ENCODE data around the gene NTN5. TPM values are rescaled to one million over a fixed set of nuclear protein-coding genes. Genes with fewer than 3 reads are reported as not detected.
A peak's percentile ranks its signal among the peaks of the same experiment; 100 is the strongest.

NTN5 gene
- total RNA-seq, 2 experiments from 2014 or later = 0.16 to 0.53 TPM

DNA sequence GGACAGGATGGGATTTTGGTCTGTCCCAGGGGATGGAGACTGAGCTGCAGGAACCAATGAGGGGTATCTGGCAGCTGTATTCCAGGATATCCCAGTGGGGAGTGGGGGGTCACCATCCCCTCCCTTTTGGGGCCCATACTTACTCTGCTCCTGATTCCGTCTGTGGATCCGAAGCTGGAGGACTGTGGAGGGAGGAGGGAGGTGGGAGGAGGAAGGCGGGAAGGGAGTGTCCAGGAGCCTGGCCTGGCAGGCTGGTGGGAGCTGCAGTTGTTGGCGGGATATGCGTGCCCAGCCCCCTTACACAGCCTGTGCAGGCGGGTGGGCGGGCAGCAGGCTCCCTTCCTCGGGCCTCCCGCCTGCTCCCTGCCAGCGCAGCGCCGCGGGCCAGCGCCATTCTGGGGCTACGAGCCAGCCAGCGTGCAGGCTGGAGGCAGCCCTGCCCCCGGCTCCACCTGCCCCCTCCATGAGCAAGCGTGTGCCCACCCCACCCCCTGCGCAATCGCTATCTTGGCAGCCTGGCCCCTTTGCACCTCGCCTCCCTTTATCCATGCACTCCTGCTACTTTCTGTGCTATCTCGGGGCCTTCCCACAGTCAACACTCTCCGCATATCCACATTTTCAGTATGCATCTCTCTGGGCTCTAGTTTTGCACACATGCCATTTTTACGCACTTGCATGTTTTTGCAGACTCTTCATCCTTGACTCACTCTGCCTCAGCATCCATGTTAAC is 43.9 kb upstream of the NTN5 start:
- H4K20me1 ChIP-seq (ENCODE audit: insufficient read depth, low read length) = no peaks in the 10 kb centered on the region
- H2AFZ ChIP-seq (ENCODE audit: low read length) = no peak overlapping the region
- H3K27ac ChIP-seq (ENCODE audit: low read depth, low read length, poor library complexity, severe bottlenecking) = no peak overlapping the region
- ChIA-PET CTCF (ENCODE audit: unreplicated experiment) (no interaction called here), POLR2A (interaction anchor here (1.3 kb wide), 1 partner anchor 9 kb away, joined by 6 read pairs; no protein-coding TSS in a partner anchor)
- H3K4me2 ChIP-seq (ENCODE audit: low read length) = no peak overlapping the region
- no peaks in the 10 kb centered on the region for H3K36me3 ChIP-seq (ENCODE audit: insufficient read depth, low read length)
- no peaks in the 10 kb centered on the region for H3K79me2 ChIP-seq (ENCODE audit: insufficient read depth, low read depth, low read length)
- no peak for TF ChIP-seq EZH2phosphoT487 (IDR thresholded peaks at IDR 0.05; ENCODE audit: borderline replicate concordance, low read depth, low read length)
- TF ChIP-seq, protein P1, sequence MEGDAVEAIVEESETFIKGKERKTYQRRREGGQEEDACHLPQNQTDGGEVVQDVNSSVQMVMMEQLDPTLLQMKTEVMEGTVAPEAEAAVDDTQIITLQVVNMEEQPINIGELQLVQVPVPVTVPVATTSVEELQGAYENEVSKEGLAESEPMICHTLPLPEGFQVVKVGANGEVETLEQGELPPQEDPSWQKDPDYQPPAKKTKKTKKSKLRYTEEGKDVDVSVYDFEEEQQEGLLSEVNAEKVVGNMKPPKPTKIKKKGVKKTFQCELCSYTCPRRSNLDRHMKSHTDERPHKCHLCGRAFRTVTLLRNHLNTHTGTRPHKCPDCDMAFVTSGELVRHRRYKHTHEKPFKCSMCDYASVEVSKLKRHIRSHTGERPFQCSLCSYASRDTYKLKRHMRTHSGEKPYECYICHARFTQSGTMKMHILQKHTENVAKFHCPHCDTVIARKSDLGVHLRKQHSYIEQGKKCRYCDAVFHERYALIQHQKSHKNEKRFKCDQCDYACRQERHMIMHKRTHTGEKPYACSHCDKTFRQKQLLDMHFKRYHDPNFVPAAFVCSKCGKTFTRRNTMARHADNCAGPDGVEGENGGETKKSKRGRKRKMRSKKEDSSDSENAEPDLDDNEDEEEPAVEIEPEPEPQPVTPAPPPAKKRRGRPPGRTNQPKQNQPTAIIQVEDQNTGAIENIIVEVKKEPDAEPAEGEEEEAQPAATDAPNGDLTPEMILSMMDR (conservative IDR thresholded peaks at IDR 0.05; ENCODE audit: low read length) = no peak
- BruUV-seq (replicated peaks) = no TSS peak
- H3K4me3 ChIP-seq (ENCODE audit: low read depth, low read length, poor library complexity, severe bottlenecking) = no peak overlapping the region
- no peaks in the 10 kb centered on the region for H3K9me3 ChIP-seq (ENCODE audit: low read length)
- H3K4me1 ChIP-seq (ENCODE audit: insufficient read depth, low read length, poor library complexity, severe bottlenecking) = peaks cover 31% of the 10 kb centered on the region
- DNase-seq (ENCODE audit: low spot score) = no peak
- H3K9me2 ChIP-seq (ENCODE audit: insufficient read depth, low read length) = no peaks in the 10 kb centered on the region
- intact Hi-C loops (cut with micrococcal nuclease; ENCODE audit: unreplicated experiment) = no loop called here

DNA sequence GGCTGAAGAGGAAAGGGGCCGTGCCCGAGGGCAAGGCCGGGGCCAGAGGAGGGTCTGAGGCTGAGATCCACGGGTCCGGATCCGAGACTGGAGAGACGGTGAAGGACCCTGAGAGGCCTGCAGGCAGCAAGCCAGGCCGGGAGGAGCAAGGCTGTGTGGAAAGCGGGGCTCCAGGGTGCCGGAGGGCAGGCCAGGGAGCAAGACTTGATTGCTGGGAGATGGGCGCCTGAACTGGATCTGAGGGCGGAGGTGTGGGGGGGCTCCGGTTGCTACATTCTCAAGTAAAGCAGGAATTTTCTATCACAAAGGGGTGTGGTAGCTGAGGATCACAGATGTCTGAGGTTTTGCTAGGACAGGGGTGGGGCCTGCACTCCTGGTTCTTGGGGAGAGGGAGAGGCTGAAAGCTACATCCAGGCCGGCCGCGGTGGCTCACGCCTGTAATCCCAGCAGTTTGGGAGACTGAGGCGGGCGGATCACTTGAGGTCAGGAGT is 42.9 kb upstream of the NTN5 start:
- CTCF ChIA-PET (ENCODE audit: unreplicated experiment) = no interaction called here
- no peak for DNase-seq (ENCODE audit: low spot score)
- Histone ChIP-seq H3K79me2 (ENCODE audit: insufficient read depth, low read depth, low read length) (no peaks in the 10 kb centered on the region), H3K4me3 (ENCODE audit: low read depth, low read length, poor library complexity, severe bottlenecking) (no peak overlapping the region), H2AFZ (ENCODE audit: low read length) (no peak overlapping the region), H4K20me1 (ENCODE audit: insufficient read depth, low read length) (no peaks in the 10 kb centered on the region), H3K4me2 (ENCODE audit: low read length) (peak overlapping the region; percentile 94), H3K36me3 (ENCODE audit: insufficient read depth, low read length) (no peaks in the 10 kb centered on the region), H3K4me1 (ENCODE audit: insufficient read depth, low read length, poor library complexity, severe bottlenecking) (peaks cover 31% of the 10 kb centered on the region), H3K27ac (ENCODE audit: low read depth, low read length, poor library complexity, severe bottlenecking) (no peak overlapping the region), H3K9me2 (ENCODE audit: insufficient read depth, low read length) (no peaks in the 10 kb centered on the region), H3K9me3 (ENCODE audit: low read length) (no peaks in the 10 kb centered on the region)
- intact Hi-C loops (cut with micrococcal nuclease; ENCODE audit: unreplicated experiment) = loop anchor here (2.0 kb wide), 1 partner anchor 23 kb away; no protein-coding TSS in a partner anchor
- TF ChIP-seq, protein P1 (conservative IDR thresholded peaks at IDR 0.05; ENCODE audit: low read length) = no peak
- TF ChIP-seq EZH2phosphoT487 (IDR thresholded peaks at IDR 0.05; ENCODE audit: borderline replicate concordance, low read depth, low read length) = no peak
- POLR2A ChIA-PET = interaction anchor here (1.3 kb wide), 1 partner anchor 10 kb away, joined by 6 read pairs; no protein-coding TSS in a partner anchor
- BruUV-seq (replicated peaks) = no TSS peak
